Measurements from ENCODE around the gene UBE2H.

UBE2H gene

DNA sequence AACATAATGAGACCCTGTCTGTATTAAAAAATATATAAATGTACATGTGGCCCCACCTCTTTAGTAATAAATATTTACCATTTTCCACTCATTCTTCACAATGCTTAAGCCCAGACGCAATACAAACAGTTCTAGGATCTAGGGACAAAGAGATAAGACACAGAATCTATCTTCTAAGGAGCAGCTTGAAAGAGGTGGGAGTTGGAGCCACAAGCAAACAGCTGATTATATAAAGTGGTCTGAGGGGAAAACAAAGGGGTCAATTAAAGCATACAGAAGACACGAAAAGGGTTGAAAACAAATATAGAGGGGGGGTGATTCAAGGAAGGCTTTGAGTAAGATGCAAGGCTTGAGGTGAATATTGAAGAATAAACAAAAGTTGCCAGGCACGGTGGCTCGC is 43.1 kb downstream of the UBE2H start:
- no peak for DNase-seq (ENCODE audit: low read depth in 1 of 2, low spot score in 1 of 2)
- TF ChIP-seq SPI1 (IDR thresholded peaks at IDR 0.05; ENCODE audit: borderline replicate concordance, low read depth) = no peak
- TF ChIP-seq, protein P1, sequence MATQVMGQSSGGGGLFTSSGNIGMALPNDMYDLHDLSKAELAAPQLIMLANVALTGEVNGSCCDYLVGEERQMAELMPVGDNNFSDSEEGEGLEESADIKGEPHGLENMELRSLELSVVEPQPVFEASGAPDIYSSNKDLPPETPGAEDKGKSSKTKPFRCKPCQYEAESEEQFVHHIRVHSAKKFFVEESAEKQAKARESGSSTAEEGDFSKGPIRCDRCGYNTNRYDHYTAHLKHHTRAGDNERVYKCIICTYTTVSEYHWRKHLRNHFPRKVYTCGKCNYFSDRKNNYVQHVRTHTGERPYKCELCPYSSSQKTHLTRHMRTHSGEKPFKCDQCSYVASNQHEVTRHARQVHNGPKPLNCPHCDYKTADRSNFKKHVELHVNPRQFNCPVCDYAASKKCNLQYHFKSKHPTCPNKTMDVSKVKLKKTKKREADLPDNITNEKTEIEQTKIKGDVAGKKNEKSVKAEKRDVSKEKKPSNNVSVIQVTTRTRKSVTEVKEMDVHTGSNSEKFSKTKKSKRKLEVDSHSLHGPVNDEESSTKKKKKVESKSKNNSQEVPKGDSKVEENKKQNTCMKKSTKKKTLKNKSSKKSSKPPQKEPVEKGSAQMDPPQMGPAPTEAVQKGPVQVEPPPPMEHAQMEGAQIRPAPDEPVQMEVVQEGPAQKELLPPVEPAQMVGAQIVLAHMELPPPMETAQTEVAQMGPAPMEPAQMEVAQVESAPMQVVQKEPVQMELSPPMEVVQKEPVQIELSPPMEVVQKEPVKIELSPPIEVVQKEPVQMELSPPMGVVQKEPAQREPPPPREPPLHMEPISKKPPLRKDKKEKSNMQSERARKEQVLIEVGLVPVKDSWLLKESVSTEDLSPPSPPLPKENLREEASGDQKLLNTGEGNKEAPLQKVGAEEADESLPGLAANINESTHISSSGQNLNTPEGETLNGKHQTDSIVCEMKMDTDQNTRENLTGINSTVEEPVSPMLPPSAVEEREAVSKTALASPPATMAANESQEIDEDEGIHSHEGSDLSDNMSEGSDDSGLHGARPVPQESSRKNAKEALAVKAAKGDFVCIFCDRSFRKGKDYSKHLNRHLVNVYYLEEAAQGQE (IDR thresholded peaks at IDR 0.05; ENCODE audit: insufficient replicate concordance, low read depth) = no peak
- TF ChIP-seq GABPA (IDR thresholded peaks at IDR 0.05; ENCODE audit: low read depth) = no peak
- TF ChIP-seq POLR2AphosphoS5 (IDR thresholded peaks at IDR 0.05; ENCODE audit: low read depth) = no peak
- TF ChIP-seq, protein P2, sequence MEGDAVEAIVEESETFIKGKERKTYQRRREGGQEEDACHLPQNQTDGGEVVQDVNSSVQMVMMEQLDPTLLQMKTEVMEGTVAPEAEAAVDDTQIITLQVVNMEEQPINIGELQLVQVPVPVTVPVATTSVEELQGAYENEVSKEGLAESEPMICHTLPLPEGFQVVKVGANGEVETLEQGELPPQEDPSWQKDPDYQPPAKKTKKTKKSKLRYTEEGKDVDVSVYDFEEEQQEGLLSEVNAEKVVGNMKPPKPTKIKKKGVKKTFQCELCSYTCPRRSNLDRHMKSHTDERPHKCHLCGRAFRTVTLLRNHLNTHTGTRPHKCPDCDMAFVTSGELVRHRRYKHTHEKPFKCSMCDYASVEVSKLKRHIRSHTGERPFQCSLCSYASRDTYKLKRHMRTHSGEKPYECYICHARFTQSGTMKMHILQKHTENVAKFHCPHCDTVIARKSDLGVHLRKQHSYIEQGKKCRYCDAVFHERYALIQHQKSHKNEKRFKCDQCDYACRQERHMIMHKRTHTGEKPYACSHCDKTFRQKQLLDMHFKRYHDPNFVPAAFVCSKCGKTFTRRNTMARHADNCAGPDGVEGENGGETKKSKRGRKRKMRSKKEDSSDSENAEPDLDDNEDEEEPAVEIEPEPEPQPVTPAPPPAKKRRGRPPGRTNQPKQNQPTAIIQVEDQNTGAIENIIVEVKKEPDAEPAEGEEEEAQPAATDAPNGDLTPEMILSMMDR (IDR thresholded peaks at IDR 0.05; ENCODE audit: insufficient read depth, low read length) = no peak
- H3K4me3 ChIP-seq (replicated peaks; ENCODE audit: insufficient read depth, low read length) = no peak overlapping the region
- no peak overlapping the region for H3K27ac ChIP-seq (replicated peaks)
- H3K27me3 ChIP-seq (ENCODE audit: insufficient read depth, poor library complexity, severe bottlenecking) = no peaks in the 10 kb centered on the region

GRCh38 chr7:129908181-129908580 is 44.6 kb downstream of the UBE2H start:
- no peak overlapping the region for H3K27ac ChIP-seq (replicated peaks)
- no peak for DNase-seq (ENCODE audit: low read depth in 1 of 2, low spot score in 1 of 2)

DNA sequence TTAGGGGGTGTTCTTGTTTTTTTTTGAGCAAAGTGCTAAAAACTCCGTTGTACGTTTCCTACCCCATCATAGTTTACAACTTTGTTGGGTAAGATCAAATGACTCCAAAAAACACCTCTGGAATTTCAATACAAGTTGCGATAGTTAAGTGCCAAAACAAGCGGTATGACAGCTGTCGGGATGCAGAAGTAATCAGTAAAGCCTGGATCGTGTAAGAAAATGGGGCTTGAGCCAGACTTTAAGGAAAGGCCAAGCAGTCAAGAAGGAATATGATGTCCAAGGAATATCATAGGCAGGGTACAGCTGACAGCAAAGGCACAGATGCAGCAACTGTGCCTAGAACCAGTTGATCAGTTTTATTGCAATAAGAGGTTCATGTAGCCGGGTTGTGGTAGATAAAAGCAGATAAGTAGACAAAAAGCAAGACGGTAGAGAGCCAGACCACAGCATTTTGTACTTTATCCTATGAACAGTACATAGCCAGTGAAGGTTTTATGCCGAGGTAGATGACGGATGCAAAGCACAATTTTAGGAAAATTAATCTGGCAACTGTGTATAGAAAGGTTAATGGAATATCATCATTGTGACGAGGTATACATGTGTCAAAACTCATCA is 45.5 kb downstream of the UBE2H start:
- H3K4me3 ChIP-seq (replicated peaks; ENCODE audit: insufficient read depth, low read length) = no peak overlapping the region
- H3K27ac ChIP-seq (replicated peaks) = no peak overlapping the region
- DNase-seq (ENCODE audit: low read depth in 1 of 2, low spot score in 1 of 2) = no peak
- no peaks in the 10 kb centered on the region for H3K27me3 ChIP-seq (ENCODE audit: insufficient read depth, poor library complexity, severe bottlenecking)
- TF ChIP-seq SPI1 (IDR thresholded peaks at IDR 0.05; ENCODE audit: borderline replicate concordance, low read depth) (no peak), GABPA (IDR thresholded peaks at IDR 0.05; ENCODE audit: low read depth) (no peak), POLR2AphosphoS5 (IDR thresholded peaks at IDR 0.05; ENCODE audit: low read depth) (no peak)
- TF ChIP-seq, protein P1 (IDR thresholded peaks at IDR 0.05; ENCODE audit: insufficient replicate concordance, low read depth) = no peak
- TF ChIP-seq, protein P2 (IDR thresholded peaks at IDR 0.05; ENCODE audit: insufficient read depth, low read length) = no peak

More at GRCh38 chr7:129908181-129908580, 44.6 kb downstream of the UBE2H start:
- H3K27me3 ChIP-seq (ENCODE audit: insufficient read depth, poor library complexity, severe bottlenecking) = no peaks in the 10 kb centered on the region
- H3K4me3 ChIP-seq (replicated peaks; ENCODE audit: insufficient read depth, low read length) = no peak overlapping the region
- TF ChIP-seq, protein P1 (IDR thresholded peaks at IDR 0.05; ENCODE audit: insufficient replicate concordance, low read depth) = no peak
- TF ChIP-seq POLR2AphosphoS5 (IDR thresholded peaks at IDR 0.05; ENCODE audit: low read depth) (no peak), GABPA (IDR thresholded peaks at IDR 0.05; ENCODE audit: low read depth) (no peak), SPI1 (IDR thresholded peaks at IDR 0.05; ENCODE audit: borderline replicate concordance, low read depth) (no peak)
- TF ChIP-seq, protein P2 (IDR thresholded peaks at IDR 0.05; ENCODE audit: insufficient read depth, low read length) = no peak
